Astrocyte of the cerebellum (primary cell): ENCODE measurements around the gene C4BPA.

Source experiments
- DNase-seq: peaks from one replicate; pipeline ENCODE4 v3.0.0-alpha.2; 2011; ENCODE audit warnings: low read depth
- H3K4me3 ChIP-seq: 2 replicates; pipeline ENCODE4 v1.5.1; 2011; ENCODE audit warnings: mild to moderate bottlenecking, low read depth, low read length, moderate library complexity
- CTCF ChIP-seq: IDR thresholded peaks from 2 replicates; pipeline ENCODE4 v1.5.1; 2012; ENCODE audit warnings: low read length, low read depth, moderate library complexity, mild to moderate bottlenecking; ENCODE audit errors: missing control alignments
- in situ Hi-C: cut with HindIII; loops from 2 replicates; pipeline ENCODE4 v1.10.0; 2017; ENCODE audit warnings: low sequenced_read_pairs

Gene C4BPA

DNA sequence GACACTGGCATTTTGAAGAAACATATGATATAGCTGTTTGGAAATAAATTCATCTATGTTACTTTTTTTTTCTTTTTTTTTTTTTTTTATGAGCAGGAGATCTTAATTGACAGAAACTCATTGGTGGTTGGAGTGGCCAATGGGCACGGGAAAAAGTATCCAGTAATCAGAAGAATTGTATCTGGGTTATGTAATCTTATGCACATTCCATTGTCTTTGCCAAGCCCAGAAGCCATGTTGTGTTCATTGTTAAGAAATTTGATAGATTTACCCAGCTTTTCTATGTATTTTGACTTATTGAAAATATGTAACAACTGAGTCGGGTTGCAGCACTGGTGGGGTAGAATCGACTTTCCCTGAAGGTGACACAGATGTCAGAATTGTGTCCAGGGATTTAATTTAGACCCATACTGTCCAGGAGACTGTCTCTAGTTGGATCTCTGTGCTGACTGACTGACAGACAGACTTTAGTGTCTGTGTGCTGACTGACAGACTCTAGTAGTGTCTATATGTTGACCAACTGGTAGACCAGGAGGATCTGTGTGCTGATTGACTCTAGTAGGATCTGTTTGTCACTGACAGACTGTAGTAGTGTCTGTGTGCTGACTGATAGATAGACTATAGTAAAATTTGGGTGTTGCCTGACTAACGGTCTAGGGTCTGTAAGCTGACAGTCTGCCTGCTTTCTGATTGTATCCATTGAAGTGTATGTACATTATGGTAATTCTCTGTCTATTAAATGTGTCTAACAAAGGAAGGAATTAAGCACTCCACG lies 27.7 kb upstream of the C4BPA start:
- in situ Hi-C loops, result no loop called here
- no peak overlapping the region for H3K4me3 ChIP-seq
- no peak for TF ChIP-seq CTCF
- DNase-seq, result no peak

DNA sequence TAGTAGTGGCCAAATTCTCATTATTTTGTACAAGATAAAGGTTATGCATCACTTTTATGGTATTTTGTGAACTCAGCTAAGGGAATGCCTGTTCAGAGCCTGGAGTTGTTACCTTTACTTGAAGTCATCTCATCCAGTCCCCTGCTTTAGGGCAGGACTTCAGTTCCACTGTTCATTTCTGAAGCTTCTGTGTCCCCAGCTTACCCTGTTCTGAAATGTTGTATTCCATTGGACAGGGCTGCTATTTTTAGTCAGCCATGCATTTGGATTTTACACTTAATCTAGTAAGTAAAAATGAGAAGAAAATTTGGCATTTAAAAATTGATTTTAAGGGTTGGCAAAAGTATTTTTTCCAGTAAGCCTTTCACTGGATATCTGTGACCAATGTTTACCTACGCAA lies 27.0 kb upstream of the C4BPA start:
- DNase-seq, result no peak
- in situ Hi-C loops, result no loop called here

DNA sequence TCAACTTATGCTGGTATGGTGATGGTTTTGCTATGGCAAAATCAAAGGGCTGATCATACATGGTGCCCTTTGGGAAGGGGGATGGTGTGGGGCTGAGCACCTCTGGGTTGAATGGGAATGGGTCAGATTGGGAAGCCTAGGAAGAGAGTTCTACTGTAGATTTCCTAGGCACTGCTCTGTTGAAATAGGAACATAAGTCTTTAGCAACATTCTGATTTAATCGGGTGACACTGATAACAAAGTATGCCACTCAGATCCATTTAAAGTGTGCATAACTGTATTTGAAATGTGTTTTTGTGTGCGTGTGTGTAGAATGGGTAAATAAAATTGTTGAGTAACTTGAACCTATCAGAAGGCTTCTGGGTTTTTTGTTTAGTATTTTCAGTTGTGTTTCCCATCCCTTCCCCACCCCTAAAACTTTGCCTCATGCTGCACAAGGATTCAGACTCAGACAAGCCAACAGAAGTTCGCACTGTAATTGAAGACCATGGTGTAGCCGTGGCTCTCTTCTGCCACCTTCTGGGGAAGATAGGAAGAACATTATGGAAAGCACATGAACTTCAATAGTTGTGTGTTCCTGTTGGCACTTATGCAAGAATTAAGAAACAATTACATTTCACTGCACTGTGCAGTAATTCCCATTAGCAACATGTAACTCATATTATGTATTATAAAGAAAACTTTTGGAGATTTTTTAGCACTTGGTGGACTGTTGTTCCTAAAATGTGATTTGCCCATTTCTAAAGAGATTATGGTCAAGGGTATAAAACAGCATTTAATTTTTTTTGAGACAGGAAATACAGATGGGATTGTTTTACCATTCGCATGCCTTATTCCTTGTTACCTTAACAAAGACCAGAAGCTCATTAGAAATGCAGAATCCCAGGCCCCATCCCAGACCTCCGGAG lies 26.3 kb upstream of the C4BPA start:
- peak; percentile 76 for DNase-seq
- H3K4me3 ChIP-seq, result no peak overlapping the region
- TF ChIP-seq CTCF, result peak; percentile 94
- in situ Hi-C loops, result no loop called here

More for the DNA sequence above, 27.0 kb upstream of the C4BPA start:
- no peak for TF ChIP-seq CTCF
- H3K4me3 ChIP-seq, result no peak overlapping the region

DNA sequence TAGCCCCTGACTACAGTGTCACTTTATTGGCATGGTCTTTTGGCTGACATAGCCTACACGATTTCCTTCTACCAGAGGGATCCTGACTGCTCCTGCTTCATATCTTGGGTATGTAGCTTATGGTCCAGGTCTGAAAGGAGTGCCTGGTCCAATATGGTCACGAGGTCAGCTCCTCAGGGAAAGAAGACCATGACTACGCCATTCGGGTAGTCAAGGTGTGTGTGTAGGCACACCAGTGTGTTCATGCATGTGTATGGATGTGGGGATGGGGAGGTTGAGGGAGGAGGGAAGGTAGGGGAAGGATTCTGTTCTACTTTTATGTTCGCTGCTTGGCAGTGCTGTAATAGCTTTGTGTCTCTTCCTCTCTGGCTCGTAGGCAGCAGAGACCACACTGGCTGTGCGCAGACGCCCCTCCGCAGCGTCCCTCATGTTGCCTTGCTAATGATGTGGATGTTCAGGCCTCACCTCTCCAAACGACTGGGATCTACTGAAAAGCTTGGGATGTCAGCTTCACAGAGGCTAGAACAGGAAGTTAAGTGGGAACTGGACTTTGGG lies 25.4 kb upstream of the C4BPA start:
- no peak for DNase-seq
- in situ Hi-C loops, result no loop called here
- no peak overlapping the region for H3K4me3 ChIP-seq
- TF ChIP-seq CTCF, result no peak

GRCh38 chr1:207079706-207080241 lies 24.3 kb upstream of the C4BPA start:
- in situ Hi-C loops, result no loop called here
- TF ChIP-seq CTCF, result no peak
- no peak for DNase-seq
- no peak overlapping the region for H3K4me3 ChIP-seq

DNA sequence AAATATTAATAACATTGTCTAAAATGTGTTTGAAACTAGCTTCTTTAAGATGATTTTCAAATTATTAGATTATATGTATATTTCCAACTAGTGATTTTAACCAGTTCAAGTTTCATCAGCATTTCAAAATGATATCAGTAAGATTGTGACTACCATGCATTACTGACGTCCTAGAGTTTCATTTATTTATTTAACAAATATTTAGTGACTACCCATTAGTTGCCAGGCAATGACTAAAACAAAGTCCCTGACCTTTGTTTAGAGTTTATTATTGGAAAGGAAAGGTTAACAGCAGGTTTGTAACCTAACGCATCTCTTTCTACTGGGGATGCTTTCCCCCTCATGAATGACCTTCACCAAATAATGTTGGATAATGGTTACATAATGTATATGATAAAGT lies 22.9 kb upstream of the C4BPA start:
- no peak for DNase-seq
- no peak overlapping the region for H3K4me3 ChIP-seq
- no peak for TF ChIP-seq CTCF
- in situ Hi-C loops, result no loop called here
